HG02588 (cell line): ENCODE results near the gene PRKAG2.
"Not testable (repeated sequence)": the region's sequence is repeated elsewhere in the genome, so short reads cannot be mapped to it uniquely, and the experiment has no call there.

Source experiments
- ATAC-seq: cut with Tn5 transposase; IDR thresholded peaks from one replicate; pipeline ENCODE4 v1.9.1; 2021; ENCODE audit warnings: mild to moderate bottlenecking, moderate library complexity; ENCODE audit not compliant: unreplicated experiment

Gene PRKAG2

DNA sequence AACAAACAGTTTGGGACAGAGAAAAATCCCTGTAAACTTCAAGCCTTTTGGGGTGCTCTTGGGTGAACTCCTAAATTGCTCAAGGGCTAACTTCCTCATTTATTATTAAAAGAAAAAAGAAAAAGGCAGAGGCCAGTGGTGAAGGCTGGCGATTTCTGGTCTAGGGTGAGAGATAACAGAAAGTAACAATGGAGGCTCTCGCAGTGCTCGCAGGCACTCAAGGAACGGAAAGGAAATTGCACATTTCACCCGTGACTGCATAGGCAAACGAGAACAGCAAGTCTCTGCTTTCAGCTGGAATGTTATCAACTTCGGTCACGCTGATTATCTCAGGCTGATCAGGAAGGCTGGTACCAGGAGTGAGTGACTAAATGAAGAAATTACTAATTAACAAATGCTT lies 70.7 kb downstream of the PRKAG2 start:
- ATAC-seq, result no peak

DNA sequence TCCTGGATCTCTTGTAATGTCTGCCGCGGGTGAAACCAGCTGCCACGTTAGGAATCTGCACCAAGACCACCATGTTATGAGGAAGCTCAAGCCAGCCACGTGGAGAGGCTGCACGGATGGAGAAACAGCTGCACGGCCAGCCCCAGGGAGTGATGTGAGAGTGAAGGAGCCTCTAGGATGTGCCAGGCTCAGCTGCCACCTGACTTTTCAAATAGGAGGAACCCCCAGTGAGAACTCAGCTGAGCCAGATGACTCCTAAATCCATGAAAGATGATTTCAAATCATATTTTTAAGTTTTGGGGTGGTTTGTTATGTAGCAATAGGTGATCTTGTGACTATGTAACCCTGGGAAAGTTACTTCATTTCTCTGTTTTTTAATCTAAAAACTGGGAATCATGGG lies 71.7 kb downstream of the PRKAG2 start:
- no peak for ATAC-seq

DNA sequence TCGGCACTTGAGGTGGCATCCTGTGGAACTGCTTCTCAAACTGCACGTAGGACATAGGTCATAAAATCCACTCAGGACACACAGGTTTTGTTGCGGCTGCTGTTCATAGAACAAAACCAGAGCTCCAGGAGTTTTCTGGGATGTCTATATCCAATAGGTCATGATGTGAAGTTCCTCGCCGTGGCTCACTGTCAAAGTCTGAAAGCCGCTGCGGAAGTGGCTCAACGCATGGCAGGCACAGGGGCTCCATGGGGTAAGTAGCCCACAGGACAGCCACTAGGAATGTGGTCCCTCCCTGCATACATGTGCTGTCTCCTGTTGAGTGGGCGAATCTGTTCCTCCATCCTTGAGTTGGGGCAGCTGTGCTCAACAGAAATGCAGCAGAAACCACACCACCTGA lies 72.2 kb downstream of the PRKAG2 start:
- ATAC-seq, result no peak

DNA sequence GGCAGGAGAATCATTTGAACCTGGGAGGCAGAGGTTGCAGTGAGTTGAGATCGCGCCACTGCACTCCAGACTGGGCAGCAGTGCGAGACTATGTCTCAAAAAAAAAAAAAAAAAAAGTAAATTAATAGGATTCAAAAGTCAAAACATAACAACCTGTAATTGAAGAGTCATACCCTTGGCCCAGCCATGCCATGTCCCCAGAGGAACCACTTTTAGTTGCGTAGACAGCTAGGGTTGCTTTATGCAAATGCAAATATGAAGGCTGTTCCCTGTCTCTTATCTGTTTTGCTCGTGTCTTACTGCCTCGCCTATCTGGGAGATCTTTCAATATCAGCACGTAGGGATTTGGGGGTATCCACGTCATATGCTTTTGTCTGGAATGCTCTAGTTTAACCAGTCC lies 73.1 kb downstream of the PRKAG2 start:
- no peak for ATAC-seq

DNA sequence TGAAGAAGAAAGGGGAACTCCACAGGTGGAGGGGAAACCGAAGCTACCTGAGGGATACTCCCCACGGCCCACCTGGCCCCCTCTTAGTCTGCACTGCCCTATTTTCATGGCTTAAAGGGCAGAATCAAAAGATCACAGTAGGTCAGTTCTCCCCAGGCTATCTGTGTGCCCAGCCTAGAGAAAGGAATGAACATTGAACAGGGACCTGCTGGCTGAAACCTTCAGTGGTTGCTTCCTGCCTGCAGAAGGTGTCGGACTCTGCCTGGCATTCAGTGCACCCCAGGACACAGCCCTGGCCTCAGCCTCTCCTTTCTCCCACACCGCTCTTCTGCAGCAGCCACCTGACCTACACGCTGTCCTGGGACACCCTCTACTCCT lies 74.5 kb downstream of the PRKAG2 start:
- no peak for ATAC-seq

DNA sequence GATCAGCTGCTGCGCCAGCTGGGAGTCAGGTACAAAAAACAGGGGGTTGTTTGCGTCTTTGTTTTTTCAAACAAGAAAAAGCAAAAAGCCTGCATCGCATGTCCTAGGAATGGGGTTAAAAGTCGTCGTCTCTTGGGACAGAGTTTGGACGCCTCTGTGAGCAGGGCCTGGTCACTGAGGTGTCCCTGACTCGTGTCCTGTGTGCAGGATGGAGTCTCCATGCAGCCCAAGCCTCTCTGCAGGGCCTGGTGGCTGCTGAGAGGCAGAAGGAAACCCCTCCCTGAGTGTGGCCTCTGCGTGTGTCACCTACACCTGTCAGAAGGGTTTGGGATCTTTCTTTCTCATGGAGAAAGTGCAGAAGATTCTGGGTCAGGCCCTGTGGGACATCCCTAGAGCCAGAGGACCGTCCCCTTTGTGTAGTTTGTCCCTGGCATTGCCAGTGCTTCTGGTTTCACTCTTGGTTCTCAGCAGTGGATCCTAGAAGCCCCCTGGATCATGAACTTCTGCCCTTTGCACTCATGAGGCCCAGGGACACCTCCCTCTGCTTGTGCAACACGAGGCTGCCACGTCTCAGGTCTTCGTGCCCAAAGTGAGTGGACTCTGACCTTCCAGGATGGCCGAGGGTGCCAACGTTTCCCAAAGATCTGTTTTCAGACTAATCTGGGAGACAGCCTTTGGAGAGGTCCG lies 75.0 kb downstream of the PRKAG2 start:
- ATAC-seq, result no peak

DNA sequence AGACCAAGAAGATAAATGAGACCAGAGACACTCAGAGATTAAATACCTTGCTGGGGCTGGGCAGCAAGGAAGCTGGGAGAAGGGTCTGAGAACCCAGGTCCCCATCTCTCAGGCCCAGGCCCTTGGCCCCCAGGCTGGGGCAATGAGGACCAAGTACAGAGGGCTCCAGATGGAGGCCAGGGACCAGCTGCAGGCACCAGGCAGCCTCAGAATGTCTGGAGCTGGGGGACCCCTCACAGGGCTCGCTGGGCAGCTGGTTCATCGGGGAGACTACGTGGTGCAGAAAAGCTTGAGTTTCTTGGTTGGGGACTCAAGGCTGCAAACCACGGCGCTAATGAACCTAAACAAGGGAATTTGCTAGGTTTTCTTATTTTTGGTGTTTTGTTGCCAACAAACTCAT lies 75.6 kb downstream of the PRKAG2 start:
- ATAC-seq, result no peak

DNA sequence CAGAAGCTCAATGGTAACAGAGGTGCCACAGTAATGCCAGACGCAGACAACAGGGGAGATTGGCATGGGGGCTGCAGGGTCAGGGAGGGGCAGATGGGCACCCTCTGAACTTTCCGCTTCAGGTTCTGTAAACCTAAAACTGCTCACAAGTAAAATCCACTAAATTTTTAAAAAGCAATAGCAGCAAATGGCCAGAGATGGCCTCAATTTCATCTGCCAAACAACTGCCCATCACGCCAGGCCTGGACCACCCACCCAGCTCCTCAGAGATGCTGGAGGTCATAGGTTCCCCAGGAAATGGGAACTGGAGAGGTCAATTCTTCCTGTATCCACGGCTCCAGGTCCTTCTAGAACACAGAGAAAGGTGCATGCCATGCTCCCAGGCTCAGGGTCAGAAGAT lies 76.1 kb downstream of the PRKAG2 start:
- ATAC-seq, result no peak

DNA sequence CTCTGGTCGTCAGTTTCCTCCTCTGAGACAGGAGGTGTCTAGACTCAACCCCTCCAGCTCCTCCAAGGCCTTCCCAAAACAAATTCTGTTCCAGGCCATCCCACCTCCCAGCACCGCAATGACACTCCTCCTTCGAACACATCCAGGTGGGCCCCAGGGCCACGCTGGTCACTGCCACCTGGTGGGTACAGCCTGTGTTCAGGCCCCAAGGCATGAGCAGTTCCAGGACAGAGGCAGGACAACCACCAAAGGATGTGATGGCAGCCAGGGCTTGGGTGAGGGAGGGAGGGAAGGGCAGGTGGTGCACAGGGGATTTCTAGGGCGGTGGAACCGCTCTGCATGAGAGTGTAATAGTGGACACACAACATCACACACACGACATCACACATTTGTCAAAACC lies 76.5 kb downstream of the PRKAG2 start:
- no peak for ATAC-seq

DNA sequence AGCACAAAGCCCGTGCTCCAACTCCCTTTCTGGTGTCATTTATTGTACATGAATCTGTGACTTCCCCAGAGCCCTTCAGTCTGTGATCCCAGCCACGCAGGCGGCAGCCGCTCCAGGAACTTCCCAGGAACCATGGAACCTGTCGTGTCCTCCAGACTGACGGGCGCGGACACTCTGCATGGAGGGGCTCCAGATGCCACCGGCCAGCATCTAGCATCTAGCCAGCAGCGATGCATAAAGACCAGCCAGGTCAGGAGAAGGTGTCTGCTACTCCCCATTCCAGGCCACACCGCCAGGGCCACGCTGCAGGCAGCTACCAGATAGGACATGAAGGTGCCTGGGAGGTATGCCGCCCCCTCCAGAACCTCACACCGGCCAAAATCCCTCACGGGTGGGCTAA lies 77.4 kb downstream of the PRKAG2 start:
- ATAC-seq, result no peak

DNA sequence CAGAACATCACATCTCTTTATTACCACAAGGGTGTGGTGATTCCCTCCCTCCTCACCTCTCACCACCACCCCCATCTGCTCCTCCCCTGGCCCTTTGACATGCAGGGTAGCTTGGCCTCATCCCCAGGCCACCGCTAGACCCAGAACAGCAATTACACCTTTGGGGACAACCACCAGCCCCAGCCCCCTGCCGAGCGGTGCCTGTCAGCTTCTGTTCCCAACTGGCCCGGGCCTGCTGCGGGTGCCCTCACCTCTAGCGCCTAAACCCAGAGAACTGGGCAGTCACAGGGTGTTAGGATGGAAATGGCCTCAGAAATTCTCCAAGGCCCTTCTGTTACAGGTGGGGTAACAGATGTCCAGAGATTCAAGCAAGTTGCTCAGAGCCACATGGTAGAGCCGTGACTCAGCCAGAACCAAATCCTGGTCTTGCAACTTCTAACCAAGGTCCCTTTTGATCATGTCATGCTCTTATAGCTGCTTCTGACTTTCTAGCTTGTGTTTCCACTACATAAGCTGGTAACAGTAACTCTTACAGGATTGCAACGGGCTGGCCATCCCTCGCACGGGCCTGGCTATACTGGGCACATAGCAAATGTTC lies 78.0 kb downstream of the PRKAG2 start:
- no peak for ATAC-seq

DNA sequence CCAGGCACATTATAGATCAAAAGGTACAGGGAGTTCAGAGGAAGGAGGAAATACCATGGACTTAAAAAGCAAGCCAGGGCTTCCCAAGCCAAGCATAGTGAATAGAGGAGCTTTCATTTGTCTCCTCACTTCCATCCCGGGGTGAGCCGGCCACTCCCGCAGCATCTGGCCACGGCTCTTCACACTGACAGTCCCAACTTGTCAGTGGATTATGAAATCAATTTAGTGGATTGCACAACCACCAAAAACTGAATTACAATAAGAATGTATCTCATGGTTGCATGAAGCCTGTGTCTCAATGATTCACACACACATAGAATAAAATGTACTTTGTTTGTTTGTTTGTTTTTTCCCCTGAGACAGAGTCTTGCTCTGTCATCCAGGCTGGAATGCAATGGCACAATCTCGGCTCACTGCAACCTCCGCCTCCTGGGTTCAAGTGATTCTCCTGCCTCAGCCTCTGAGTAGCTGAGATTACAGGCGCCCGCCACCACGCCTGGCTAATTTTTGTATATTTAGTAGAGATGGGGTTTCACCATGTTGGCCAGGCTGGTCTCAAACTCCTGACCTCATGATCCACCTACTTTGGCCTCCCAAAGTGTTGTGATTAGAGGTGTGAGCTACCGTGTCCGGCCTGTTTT lies 79.1 kb downstream of the PRKAG2 start:
- not testable (repeated sequence) for ATAC-seq

DNA sequence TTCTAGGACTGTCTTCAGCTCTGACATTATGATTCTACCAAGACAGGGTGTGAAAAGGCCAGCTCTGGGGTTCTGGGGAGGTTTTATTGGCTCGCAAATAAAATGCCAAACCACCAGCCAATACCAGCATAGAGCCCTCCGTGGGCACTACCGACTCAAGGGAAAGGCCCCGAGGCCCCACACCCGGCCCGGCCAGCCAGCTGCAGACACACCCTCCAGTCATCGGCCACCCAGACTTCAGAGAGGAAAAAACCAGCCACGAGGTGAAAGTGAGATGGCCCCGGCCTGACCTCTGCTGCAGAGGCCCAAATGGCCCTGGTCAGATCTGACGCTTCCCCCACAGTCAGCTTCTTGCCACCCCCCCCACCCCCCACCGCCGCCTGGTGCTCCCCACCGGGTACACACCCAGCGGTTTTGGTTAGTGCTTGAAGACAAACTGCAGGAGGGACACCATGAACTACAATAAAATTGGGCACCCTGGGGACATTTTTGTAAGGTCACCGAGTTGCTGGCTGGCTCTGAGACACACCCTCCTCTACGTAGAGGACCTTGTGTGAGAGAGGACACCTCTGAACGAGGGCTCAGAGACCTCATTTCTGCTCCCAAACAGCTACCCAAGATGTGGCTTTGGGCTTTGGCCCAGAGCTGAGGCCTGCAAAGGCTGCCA lies 79.9 kb downstream of the PRKAG2 start:
- ATAC-seq, result no peak

DNA sequence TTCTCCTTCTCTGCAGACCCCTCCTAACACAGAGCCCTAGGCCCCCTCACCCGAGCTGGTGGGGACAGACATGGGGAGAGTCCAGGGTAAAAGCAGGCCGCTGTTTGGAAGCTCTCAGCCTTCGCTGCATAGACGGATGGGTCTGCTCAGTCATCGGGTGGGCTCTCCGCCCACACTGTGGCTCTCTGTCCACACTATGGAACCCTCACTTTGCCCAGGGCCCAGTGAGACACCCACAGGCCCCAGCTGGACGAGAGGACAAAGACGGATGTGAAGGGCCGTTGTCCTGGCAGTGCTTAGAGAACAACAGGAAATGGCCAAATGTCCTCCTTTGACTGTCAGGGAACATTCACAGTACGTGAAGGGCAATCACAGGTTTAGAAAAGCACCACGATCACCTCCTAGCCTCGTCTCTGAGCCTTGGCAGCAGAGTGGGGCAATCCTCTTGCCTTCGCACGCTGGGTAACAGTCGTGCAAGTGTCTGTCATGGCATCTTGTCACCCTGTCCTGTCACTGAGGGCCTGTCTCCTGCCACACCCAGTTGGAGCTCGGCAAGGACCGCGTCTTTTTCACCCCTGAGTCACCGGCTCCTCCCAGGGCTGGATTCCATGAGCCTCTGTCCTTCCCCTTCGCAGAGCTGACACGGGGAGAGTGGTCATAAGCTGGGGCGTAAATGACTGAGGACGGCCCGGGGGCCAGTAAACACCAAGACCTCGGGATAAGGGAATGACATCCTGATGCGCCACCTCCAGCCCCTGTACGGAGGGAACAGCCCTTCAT lies 80.6 kb downstream of the PRKAG2 start:
- no peak for ATAC-seq

DNA sequence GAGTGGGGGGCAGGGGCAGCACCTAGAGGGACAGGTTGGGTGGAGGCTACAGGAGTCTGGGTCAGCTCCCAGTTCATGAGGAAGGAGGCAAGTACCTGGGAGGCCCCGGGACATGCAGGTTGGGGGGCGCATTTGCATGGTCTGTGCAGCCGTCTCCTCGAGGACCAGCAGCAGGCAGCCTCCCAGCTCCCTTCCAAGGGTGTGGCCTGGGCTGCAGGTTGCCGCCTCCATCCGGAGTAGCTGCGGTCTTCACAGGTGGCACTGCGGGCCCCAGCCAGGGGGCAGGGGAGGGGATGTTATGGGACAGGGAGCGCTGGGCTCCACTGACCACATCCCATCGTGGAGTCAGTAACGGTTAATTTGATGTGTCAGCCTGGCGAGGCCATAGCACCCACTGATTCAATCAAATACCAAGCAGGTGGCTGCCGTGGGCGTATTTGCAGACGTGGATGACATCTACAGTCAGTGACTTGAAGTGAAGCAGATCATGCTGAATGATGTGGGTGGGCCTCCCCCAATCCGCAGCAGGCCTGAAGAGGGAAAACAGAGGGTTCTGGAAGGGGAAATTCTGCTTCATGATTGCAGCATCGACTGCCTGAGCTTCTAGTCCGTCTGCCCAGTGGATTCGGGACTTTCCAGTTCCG lies 81.6 kb downstream of the PRKAG2 start:
- ATAC-seq, result peak; percentile 60

DNA sequence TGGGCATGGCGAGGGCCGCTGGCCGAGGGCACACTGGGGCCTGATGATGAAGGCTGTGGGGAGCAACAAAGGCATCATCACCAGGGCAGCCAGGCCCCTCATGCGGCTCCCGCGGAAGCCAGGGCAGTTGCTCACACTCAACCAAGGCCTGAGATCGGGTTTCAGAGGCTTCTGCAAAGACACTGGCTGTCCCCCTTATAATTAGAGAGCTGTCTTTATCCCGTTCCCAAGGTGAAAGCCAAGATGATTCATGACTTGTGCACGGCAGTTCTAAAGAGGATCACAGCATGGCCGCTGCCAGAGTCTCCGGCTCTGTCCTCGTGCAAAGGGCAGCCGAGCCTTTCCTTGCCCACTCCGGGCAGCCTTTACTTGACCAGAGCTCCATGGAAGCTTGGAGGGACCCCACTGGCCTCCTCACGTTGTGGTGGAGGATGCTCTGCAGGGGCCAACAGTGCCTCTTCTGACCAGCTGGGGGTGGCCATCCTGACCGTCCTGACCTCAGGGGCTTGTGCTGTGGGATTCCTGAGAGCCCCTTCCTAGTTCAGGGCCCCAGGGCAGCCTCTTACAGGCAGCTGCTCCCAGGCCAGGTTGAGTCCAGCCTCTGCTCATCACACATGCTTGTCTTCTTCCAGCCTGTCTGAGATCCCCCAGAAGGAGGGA lies 82.3 kb downstream of the PRKAG2 start:
- no peak for ATAC-seq

DNA sequence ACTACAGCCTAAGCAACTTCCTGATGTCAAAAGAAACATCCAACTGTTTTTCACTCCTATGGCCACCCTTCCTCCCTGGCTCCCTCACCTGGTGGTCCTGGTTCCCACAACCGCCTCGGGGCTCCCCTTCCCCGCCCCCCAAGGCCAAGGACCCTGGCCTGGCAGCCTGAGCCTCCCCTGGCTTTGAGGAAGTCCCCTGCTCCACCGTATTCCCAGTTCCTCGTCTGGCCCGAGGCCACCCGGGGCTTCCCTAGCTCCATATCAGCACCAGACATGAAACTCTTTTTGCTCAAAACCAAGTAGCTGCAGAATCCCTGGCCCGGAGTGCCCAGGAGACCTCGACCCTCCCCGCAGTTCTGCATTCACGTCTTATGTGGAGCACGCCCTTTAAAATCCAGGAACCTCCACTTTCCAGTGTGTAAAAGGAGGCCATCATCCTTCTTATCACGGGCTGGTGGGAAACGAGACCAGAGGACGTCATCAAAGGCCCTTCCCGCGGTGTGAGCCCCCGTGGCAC lies 82.9 kb downstream of the PRKAG2 start:
- no peak for ATAC-seq

DNA sequence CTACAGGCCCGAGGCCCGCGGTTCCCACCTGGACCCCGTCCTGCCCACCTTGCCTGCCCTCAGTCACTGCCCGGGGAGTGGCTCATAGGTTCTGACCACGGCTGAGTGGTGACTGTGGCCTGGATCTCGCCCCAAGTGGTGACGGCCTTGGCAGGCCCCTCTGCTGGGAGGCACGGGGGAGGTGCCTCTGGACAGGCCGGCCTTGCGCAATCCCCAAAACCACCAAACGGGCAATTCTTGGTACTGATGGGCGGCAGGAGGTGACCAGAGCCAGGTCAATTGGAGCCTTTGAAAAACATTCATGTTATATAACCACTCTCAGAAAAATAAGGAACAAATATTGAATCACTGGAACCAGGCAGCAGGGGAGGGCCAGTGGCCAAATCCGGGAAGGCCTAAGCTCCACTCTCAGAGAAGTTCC lies 83.4 kb downstream of the PRKAG2 start:
- ATAC-seq, result no peak

DNA sequence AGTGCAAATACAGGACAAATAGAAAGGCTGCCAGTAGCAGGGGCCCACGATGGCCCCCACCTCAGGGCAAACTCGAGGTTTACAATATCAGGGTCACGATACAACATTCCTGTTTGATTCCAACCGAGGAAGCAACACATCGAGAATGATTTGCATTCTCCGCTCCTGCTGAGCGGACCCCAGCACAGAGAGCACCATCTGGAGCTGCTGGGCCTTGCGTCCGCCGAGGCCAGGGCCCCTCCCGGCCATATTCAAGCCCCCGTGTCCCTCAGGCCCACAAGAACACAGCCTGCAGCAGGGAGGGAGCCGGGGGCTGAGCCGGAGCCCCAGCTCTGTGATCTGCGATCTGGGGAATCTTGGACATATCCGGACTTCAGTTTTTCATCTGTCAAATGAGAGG lies 84.3 kb downstream of the PRKAG2 start:
- no peak for ATAC-seq

DNA sequence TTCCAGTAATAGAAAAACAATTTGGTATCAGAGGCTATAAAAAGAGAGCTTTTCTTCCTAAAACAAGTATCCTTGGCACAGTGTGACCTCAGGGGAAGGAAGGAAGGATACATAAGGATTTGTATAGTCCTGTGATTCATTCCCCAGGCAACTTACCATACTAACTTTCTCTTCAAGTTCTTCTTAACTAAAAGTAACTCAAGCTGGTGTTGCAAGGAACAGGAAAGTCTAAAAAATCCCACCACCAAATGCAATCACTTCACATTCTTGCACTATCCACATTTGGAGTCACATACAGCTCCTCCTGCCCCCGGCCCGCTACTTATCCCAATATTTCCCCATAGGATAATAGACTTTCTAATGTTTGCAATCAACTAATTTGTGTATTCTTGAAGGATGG lies 84.8 kb downstream of the PRKAG2 start:
- no peak for ATAC-seq
